ENCODE data around the gene ING4. TPM values are rescaled to one million over a fixed set of nuclear protein-coding genes. Genes with fewer than 3 reads are reported as not detected.

The ING4 gene
- total RNA-seq, 1 donor from 2014 or later: 45.7 TPM

GRCh38 chr12:6696690-6697583, 34.0 kb upstream of the ING4 start:
- DNase-seq (ENCODE audit: extremely low spot score in 2 of 2): no peak
- no peaks in the 10 kb centered on the region for H3K36me3 ChIP-seq
- no peaks in the 10 kb centered on the region for H3K9me3 ChIP-seq
- H3K4me1 ChIP-seq: peaks cover 13% of the 10 kb centered on the region
- intact Hi-C loops (cut with DNase I): no loop called here
- no peak overlapping the region for H3K27ac ChIP-seq
- H3K27me3 ChIP-seq: no peaks in the 10 kb centered on the region
- TF ChIP-seq POLR2AphosphoS5 (IDR thresholded peaks at IDR 0.05; ENCODE audit: insufficient read depth in 1 of 2, low read depth in 1 of 2) (no peak), POLR2A (IDR thresholded peaks at IDR 0.05) (no peak), CTCF (IDR thresholded peaks at IDR 0.05) (no peak)
- H3K4me3 ChIP-seq: no peak overlapping the region

GRCh38 chr12:6695313-6696045, 32.6 kb upstream of the ING4 start:
- Histone ChIP-seq H3K36me3 (no peaks in the 10 kb centered on the region), H3K4me1 (peaks cover 18% of the 10 kb centered on the region), H3K27me3 (no peaks in the 10 kb centered on the region), H3K9me3 (no peaks in the 10 kb centered on the region), H3K27ac (no peak overlapping the region), H3K4me3 (no peak overlapping the region)
- no peak for DNase-seq (ENCODE audit: extremely low spot score in 2 of 2)
- intact Hi-C loops (cut with DNase I): no loop called here
- TF ChIP-seq CTCF (IDR thresholded peaks at IDR 0.05) (no peak), POLR2A (IDR thresholded peaks at IDR 0.05) (no peak), POLR2AphosphoS5 (IDR thresholded peaks at IDR 0.05; ENCODE audit: insufficient read depth in 1 of 2, low read depth in 1 of 2) (no peak)

GRCh38 chr12:6694701-6695100, 31.8 kb upstream of the ING4 start:
- intact Hi-C loops (cut with DNase I): no loop called here
- no peak for TF ChIP-seq CTCF (IDR thresholded peaks at IDR 0.05)
- TF ChIP-seq POLR2AphosphoS5 (IDR thresholded peaks at IDR 0.05; ENCODE audit: insufficient read depth in 1 of 2, low read depth in 1 of 2): no peak
- no peak for TF ChIP-seq POLR2A (IDR thresholded peaks at IDR 0.05)
- no peaks in the 10 kb centered on the region for H3K9me3 ChIP-seq
- H3K4me3 ChIP-seq: no peak overlapping the region
- H3K27me3 ChIP-seq: no peaks in the 10 kb centered on the region
- no peak overlapping the region for H3K27ac ChIP-seq
- no peaks in the 10 kb centered on the region for H3K36me3 ChIP-seq
- peaks cover 18% of the 10 kb centered on the region for H3K4me1 ChIP-seq
- DNase-seq (ENCODE audit: extremely low spot score in 2 of 2): no peak

- intact Hi-C loops (cut with DNase I): no loop called here
- H3K27ac ChIP-seq: no peak overlapping the region
- TF ChIP-seq POLR2AphosphoS5 (IDR thresholded peaks at IDR 0.05; ENCODE audit: insufficient read depth in 1 of 2, low read depth in 1 of 2) (no peak), CTCF (IDR thresholded peaks at IDR 0.05) (no peak), POLR2A (IDR thresholded peaks at IDR 0.05) (no peak)
- H3K27me3 ChIP-seq: no peaks in the 10 kb centered on the region
- H3K9me3 ChIP-seq: no peaks in the 10 kb centered on the region
- H3K36me3 ChIP-seq: no peaks in the 10 kb centered on the region
- peaks cover 12% of the 10 kb centered on the region for H3K4me1 ChIP-seq
- no peak overlapping the region for H3K4me3 ChIP-seq
- no peak for DNase-seq (ENCODE audit: extremely low spot score in 2 of 2)
Measured at GRCh38 chr12:6693832-6694355, 31.0 kb upstream of the ING4 start.
